NCI-H526 (cell line): ENCODE results near the gene ADGRG7.

Source experiments
- DNase-seq, 2 experiments: peaks; one replicate each; lab custom pipeline; 2025; lab: John Stamatoyannopoulos, UW

The ADGRG7 gene

GRCh38 chr3:100702082-100702979 is 92.9 kb downstream of the ADGRG7 start:
- DNase-seq, result no peak

- no peak for DNase-seq
Observed at GRCh38 chr3:100702980-100703345, 93.6 kb downstream of the ADGRG7 start.

GRCh38 chr3:100703865-100704264 is 94.5 kb downstream of the ADGRG7 start:
- DNase-seq, result no peak

DNA sequence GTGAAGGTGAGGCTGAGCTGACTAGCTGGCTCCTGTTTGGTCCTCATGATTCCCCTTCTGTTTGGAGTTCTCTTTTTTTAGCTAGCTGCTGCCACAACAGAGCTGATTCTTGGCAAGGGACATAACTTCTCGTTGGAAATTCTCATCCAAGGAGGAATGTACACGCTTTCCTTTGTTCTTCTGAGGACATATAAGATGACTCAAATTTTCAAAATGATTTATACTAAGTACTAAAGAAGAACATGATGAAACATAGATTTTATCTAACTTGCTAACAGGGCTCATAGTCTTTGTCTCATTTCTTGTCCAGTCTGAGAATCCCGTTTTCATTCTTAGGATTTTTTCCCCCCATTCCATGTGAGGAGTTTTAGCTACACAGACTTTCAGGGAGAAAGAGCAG is 97.0 kb downstream of the ADGRG7 start:
- no peak for DNase-seq

DNA sequence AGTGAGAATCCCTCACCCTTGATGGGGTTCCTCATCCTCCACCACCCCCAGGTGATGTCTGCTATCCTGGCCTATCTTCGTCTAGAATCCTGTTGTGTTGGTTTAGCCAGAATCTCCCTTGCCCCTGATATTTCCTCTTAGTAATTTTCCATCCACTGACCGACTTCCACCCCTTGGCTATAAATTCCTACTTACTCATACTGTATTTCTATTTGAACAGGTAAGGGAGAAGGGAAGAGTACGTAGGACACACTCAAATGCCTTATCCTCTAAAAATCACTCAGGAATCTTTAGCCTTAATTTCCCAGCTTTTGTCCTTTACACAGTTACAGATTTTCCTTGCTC is 99.2 kb downstream of the ADGRG7 start:
- no peak for DNase-seq

DNA sequence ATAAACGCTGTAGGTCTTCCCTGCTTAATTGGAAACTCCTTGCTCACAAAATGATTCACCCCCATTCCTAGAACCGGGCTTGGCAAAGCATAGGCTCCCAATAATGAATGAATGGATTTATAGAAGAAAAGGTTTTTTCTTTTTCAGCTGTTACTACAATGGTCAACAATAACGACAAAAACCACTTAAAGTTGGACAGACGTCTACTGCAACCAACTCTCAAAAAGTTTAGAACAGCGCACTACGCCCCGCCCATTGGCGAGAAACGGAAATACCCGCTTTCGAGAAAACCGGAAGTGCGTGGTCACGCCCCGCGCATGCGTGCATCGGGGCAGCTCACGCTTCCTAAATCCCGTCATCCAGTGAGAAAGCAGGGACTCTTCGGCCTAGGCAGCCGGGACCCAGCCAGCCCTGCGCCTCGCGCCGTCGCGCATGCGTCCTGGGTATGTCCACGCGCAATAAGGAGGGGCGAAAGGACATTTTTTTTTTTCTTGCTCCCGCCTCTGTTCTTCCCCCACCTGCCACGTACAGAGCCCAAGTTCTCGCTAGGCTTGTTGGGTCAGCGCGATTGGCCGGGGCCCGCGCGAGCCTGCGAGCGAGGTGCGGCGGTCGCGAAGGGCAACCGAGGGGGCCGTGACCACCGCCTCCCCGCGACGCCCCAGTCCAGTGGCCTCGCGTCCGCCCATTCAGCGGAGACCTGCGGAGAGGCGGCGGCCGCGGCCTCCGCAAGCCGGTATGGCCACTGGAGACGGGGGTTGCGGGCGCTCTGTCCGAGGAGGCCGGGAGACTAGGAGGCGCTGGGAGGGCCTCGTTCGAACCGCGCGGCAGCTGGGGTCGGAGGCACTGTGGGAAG is 99.8 kb downstream of the ADGRG7 start, which contains the start of gene TFG:
TFG (plus strand) TSS at position 506 of the 853 bp plus-strand sequence. CDS start 4,192 bp downstream, outside the sequence.
- DNase-seq, result peak; percentile 93 to 98

- DNase-seq, result peak in 1 of 2 experiments; percentile 69
Observed at GRCh38 chr3:100709842-100710260, 100.5 kb downstream of the ADGRG7 start.

- DNase-seq, result peak in 1 of 2 experiments; percentile 46
Observed at GRCh38 chr3:100710261-100710968, 101.0 kb downstream of the ADGRG7 start.

DNA sequence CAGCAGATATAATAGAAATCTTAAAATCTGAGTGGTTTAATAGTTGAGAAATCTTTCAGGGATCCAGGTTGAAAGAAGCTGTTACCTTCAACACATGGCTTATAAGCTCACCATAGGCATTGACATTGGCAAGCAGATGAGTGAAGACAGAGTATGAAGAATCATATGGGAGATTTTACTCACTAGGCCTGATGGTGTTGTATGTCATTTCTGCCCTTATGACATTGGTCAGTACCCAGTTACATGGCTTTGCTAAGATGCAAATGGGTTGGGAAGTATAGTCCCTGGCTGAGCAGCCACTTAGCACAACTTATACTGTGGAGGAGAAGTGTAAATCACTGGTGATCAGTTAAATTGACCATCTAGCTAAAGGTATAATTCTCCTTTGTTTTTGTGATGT is 105.8 kb downstream of the ADGRG7 start:
- no peak for DNase-seq

DNA sequence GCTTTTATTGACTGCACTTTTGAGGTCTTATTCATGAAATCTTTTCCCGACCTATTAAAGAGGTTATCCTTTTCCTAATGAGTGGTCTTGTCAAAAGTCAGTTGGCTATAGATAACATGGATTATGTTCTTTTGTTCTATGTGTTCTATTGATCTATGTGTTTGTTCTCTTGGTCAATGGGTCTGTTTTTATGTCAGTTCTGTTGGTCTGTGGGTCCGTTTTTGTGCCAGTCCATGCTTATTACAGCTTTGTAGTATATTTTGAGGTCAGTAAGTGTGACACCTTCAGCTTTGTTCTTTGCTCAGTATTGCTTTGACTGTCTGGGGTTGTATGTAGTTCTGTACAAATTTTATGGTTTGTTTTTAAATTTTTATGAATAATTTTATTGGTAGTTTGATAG is 107.7 kb downstream of the ADGRG7 start:
- no peak for DNase-seq

DNA sequence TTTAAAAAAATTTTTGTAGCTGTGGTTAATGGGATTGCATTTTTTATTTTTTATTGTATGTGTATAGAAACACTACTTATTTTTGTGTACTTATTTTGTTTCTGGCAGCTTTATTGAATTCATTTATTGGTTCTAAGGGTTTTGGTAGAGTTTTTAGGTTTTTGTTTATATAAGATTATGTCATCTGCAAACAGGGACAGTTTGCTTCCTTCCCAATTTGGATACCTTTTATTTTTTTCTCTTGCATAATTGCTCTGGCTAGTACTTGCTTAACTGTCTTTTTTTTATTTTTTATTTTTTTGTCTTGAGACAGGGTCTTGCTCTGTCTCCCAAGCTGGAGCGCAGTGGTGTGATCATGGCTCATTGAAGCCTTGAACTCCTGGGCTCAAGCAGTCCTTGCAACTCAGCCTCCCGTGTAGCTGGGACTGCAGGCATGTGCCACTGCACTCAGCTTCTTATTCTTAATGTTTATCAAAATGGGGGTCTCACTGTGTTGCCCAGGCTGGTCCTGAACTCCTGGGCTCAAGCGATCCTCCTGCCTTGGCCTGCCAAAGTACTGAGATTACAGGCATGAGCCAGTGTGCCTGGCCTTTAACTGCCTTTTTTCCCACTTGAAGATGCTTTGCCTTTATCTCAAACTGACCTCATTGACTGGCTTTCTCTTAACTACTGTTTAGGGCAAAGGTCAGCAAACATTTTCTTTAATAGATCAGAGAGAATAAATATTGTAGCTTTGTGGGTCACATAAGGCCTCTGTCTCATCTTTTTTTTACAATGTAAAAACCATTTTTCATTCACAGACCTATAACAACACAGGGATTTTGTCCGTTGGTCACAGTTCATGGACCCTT is 108.5 kb downstream of the ADGRG7 start:
- no peak for DNase-seq

DNA sequence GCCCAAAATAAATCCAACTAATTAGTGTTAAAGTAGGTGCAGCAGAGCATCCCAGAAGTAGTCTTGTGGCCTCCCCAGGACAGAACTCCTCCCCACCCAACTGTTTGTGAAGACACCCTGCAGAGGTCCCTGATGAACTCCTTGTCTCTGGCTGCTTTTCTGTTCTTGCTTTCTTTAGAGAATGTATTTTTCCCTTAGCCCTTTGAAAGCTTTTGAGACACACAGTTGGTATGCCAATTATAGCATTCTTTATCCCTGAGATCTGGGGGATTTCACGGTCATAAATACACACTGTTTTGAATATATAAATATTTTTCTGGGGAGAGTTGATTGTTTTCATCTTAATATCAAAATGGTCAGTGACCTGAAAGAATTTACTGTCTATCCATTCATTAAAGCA is 109.7 kb downstream of the ADGRG7 start:
- peak in 1 of 2 experiments; percentile 6 for DNase-seq

- no peak for DNase-seq
Observed at GRCh38 chr3:100720426-100720825, 111.0 kb downstream of the ADGRG7 start.

DNA sequence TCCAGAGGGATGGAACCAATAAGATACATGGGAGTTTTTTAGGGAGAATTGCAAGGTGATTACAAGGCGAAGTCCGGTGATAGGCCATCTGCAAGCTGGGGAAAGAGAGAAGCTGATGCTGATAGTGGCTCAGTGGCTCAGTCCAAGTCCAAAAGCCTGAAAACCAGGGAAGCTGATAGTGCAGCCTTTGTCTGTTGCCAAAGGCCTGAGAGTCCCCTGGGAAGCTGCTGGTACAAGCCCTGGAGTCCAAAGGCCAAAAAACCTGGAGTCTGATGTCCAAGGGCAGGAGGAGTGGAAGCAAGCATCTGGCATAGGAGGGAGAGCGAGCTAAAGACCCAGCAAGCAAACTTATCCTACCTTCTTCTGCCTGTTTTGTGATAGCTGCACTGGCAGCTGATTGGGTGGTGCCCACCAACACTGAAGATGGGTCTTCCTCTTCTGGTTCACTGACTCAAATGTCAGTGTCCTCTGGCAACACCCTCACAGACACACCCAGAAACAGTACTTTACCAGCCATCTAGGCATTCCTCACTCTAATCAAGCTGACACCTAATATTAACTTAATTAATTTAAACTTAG is 116.6 kb downstream of the ADGRG7 start:
- peak in 1 of 2 experiments; percentile 4 for DNase-seq

GRCh38 chr3:100726706-100727105 is 117.3 kb downstream of the ADGRG7 start:
- DNase-seq, result no peak

- no peak for DNase-seq
Observed at GRCh38 chr3:100730524-100730923, 121.1 kb downstream of the ADGRG7 start.

DNA sequence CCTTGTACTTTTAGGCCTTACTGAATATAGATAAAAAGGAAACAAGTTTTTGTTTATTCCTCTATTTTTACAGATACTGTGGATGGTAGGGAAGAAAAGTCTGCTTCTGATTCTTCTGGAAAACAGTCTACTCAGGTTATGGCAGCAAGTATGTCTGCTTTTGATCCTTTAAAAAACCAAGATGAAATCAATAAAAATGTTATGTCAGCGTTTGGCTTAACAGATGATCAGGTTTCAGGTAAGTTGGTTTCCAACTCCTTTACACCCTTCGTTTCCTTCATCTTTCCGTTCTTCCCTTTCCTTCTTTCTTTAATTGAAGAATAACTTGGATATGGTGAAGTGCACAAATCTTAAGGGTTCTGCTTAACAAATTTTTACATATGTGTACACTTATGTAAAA is 123.0 kb downstream of the ADGRG7 start:
- no peak for DNase-seq

GRCh38 chr3:100737334-100737733 is 127.9 kb downstream of the ADGRG7 start:
- DNase-seq, result peak in 1 of 2 experiments; percentile 29

DNA sequence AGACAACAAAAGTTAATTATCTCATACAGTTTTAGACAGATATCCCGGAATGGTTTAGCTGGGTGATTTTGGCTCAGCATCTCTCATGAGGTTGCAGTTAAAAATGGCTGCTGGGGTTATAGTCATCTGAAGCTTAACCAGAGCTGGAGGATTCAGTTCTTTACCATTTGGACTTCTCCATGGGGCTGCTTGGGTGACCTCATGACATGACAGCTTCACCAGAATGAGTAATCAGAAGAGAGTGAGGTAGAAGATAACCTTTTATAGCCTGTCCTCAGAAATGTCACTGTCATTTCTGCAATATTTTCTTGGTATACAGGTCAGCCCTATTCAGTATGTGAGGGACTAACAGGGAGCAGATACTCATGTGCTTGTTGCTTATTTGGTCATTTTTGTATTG is 130.8 kb downstream of the ADGRG7 start:
- no peak for DNase-seq

DNA sequence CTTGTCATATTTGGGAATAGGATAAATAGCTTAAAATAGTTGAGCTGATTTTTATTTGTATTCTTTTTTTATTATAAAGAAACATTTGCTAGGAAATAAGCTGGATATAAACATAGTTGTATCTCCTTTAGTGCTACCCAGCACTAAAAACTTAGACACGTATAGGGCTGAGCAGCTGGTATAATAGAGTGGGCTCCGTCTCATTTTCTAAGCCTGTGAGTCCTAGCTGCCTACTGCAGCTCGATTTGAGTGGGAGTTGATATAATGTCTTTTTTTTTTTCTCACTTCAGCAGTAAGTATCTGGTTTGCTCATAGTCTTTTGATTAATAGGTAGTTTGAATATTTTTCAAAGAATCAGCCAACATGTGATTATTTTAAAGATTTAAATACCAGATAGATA is 134.1 kb downstream of the ADGRG7 start:
- no peak for DNase-seq

- DNase-seq, result no peak
Observed at GRCh38 chr3:100744671-100745070, 135.3 kb downstream of the ADGRG7 start.
